ENCODE measurements around the gene CELF1. TPM values are rescaled to one million over a fixed set of nuclear protein-coding genes. Genes with fewer than 3 reads are reported as not detected.

CELF1 gene
- total and polyA plus RNA-seq, 10 of the 15 experiments (the other 5 are each of a cell fraction or from before 2014, with no cell fraction given): 35.3 to 128 (median 85.7) TPM

GRCh38 chr11:47565340-47566148 is 12.6 kb upstream of the CELF1 start, which contains the start of gene PTPMT1 (continued):
- TF ChIP-seq ZNF592 (IDR thresholded peaks at IDR 0.05): no peak
- peak; percentile 39 for TF ChIP-seq KLF5 (IDR thresholded peaks at IDR 0.05; ENCODE audit: partially characterized antibody)
- 0 out of 2 replicates have a peak, but pooled peaks have one; percentile 27 for TF ChIP-seq ZSCAN29 (IDR thresholded peaks at IDR 0.05)
- TF ChIP-seq TCF3 (IDR thresholded peaks at IDR 0.05; ENCODE audit: borderline replicate concordance, insufficient read depth, low read depth, low read length): peak; percentile 70
- no peak for TF ChIP-seq NFIC (IDR thresholded peaks at IDR 0.05; ENCODE audit: low read depth, low read length)
- TF ChIP-seq POLR2A (IDR thresholded peaks at IDR 0.05; ENCODE audit: low read depth, low read length): peak; percentile 95
- no peak for TF ChIP-seq ZNF384 (IDR thresholded peaks at IDR 0.05; ENCODE audit: borderline replicate concordance, low read depth, low read length)
- no peak for TF ChIP-seq TARDBP (IDR thresholded peaks at IDR 0.05; ENCODE audit: borderline replicate concordance)
- TF ChIP-seq POU2F2 (IDR thresholded peaks at IDR 0.05; ENCODE audit: borderline replicate concordance, low read depth, low read length): 0 out of 3 replicates have a peak, but pooled peaks have one; percentile 44
- TF ChIP-seq HCFC1 (IDR thresholded peaks at IDR 0.05; ENCODE audit: low read length): peak; percentile 35; the same call in 1 of the 2 replicates
- TF ChIP-seq RCOR1 (conservative IDR thresholded peaks at IDR 0.05; ENCODE audit: low read depth, low read length): peak; percentile 79; the same call in 1 of the 2 replicates
- peak; percentile 78; the same call in 1 of the 2 replicates for TF ChIP-seq RB1 (IDR thresholded peaks at IDR 0.05; ENCODE audit: borderline replicate concordance)
- no peak for TF ChIP-seq ZBTB40 (IDR thresholded peaks at IDR 0.05; ENCODE audit: borderline replicate concordance)
- peak; percentile 51; the same call in 1 of the 2 replicates for TF ChIP-seq CREB1 (IDR thresholded peaks at IDR 0.05; ENCODE audit: low read depth)
- no peak for TF ChIP-seq CBX3 (IDR thresholded peaks at IDR 0.05; ENCODE audit: borderline replicate concordance, low read depth)
- no peak for TF ChIP-seq RELB (IDR thresholded peaks at IDR 0.05; ENCODE audit: low read depth)
- peak; percentile 72; the same call in 1 of the 2 replicates for TF ChIP-seq BACH1 (IDR thresholded peaks at IDR 0.05; ENCODE audit: borderline replicate concordance)
- TF ChIP-seq MYC (IDR thresholded peaks at IDR 0.05; ENCODE audit: insufficient read depth, insufficient read length, insufficient replicate concordance, low read length, severe bottlenecking): peak; percentile 44
- peak; percentile 69; the same call in 1 of the 2 replicates for TF ChIP-seq POLR2AphosphoS5 (IDR thresholded peaks at IDR 0.05; ENCODE audit: low read length)
- peak; percentile 95 for TF ChIP-seq CHD2 (IDR thresholded peaks at IDR 0.05; ENCODE audit: borderline replicate concordance, low read depth, low read length)
- TF ChIP-seq LARP7 (IDR thresholded peaks at IDR 0.05): peak; percentile 94
